ENCODE measurements around the gene CDH13. TPM values are rescaled to one million over a fixed set of nuclear protein-coding genes. Genes with fewer than 3 reads are reported as not detected.

The CDH13 gene
- total and polyA plus RNA-seq, 2 experiments from 2014 or later: 1.2 to 1.5 TPM

- H3K9me2 ChIP-seq (replicated peaks; ENCODE audit: insufficient read depth): no peaks in the 10 kb centered on the region
- H3K4me2 ChIP-seq: no peak overlapping the region
- H3K79me2 ChIP-seq: no peaks in the 10 kb centered on the region
- TF ChIP-seq EZH2 (IDR thresholded peaks at IDR 0.05; ENCODE audit: borderline replicate concordance) (no peak), CTCF (IDR thresholded peaks at IDR 0.05; ENCODE audit: poor library complexity) (no peak)
- H3K27me3 ChIP-seq: no peaks in the 10 kb centered on the region
- H3K4me1 ChIP-seq (ENCODE audit: insufficient read depth): no peaks in the 10 kb centered on the region
- no peak overlapping the region for H3K27ac ChIP-seq
- H3K36me3 ChIP-seq (replicated peaks; ENCODE audit: insufficient read depth, low read depth): no peaks in the 10 kb centered on the region
- no peak overlapping the region for H3K4me3 ChIP-seq
- no peaks in the 10 kb centered on the region for H4K20me1 ChIP-seq (ENCODE audit: insufficient read depth, poor library complexity, severe bottlenecking)
- H3K9me3 ChIP-seq (ENCODE audit: low read depth): no peaks in the 10 kb centered on the region
- WGBS (ENCODE audit: low lambda C conversion rate, missing lambda C conversion rate): 82% methylated on average over 14 of the region's 14 CpGs
- H2AFZ ChIP-seq: no peak overlapping the region
- no peak for DNase-seq (ENCODE audit: low spot score)
Observed at GRCh38 chr16:83715217-83715920, 1088.6 kb downstream of the CDH13 start.

- TF ChIP-seq EZH2phosphoT487 (IDR thresholded peaks at IDR 0.05; ENCODE audit: low read depth, severe bottlenecking, unreplicated experiment) (no peak), CTCF (IDR thresholded peaks at IDR 0.05; ENCODE audit: poor library complexity) (no peak), EZH2 (IDR thresholded peaks at IDR 0.05; ENCODE audit: borderline replicate concordance) (no peak)
- Histone ChIP-seq H3K9me2 (replicated peaks; ENCODE audit: insufficient read depth) (no peaks in the 10 kb centered on the region), H3K4me2 (no peak overlapping the region), H3K4me3 (no peak overlapping the region), H3K9me3 (ENCODE audit: low read depth) (no peaks in the 10 kb centered on the region), H3K27me3 (no peaks in the 10 kb centered on the region), H4K20me1 (ENCODE audit: insufficient read depth, poor library complexity, severe bottlenecking) (no peaks in the 10 kb centered on the region), H3K4me1 (ENCODE audit: insufficient read depth) (no peaks in the 10 kb centered on the region), H3K27ac (no peak overlapping the region), H3K36me3 (replicated peaks; ENCODE audit: insufficient read depth, low read depth) (no peaks in the 10 kb centered on the region), H2AFZ (no peak overlapping the region), H3K79me2 (no peaks in the 10 kb centered on the region)
- WGBS (ENCODE audit: low lambda C conversion rate, missing lambda C conversion rate): 85% methylated on average over 7 of the region's 7 CpGs
- no peak for DNase-seq (ENCODE audit: low spot score)
Observed at GRCh38 chr16:83717308-83717707, 1090.5 kb downstream of the CDH13 start.

GRCh38 chr16:83717814-83718213 is 1091.0 kb downstream of the CDH13 start:
- TF ChIP-seq EZH2 (IDR thresholded peaks at IDR 0.05; ENCODE audit: borderline replicate concordance) (no peak), CTCF (IDR thresholded peaks at IDR 0.05; ENCODE audit: poor library complexity) (no peak), EZH2phosphoT487 (IDR thresholded peaks at IDR 0.05; ENCODE audit: low read depth, severe bottlenecking, unreplicated experiment) (no peak)
- Histone ChIP-seq H3K4me3 (no peak overlapping the region), H3K27ac (no peak overlapping the region), H2AFZ (no peak overlapping the region), H3K27me3 (no peaks in the 10 kb centered on the region), H3K79me2 (no peaks in the 10 kb centered on the region), H4K20me1 (ENCODE audit: insufficient read depth, poor library complexity, severe bottlenecking) (no peaks in the 10 kb centered on the region), H3K9me3 (ENCODE audit: low read depth) (no peaks in the 10 kb centered on the region), H3K4me1 (ENCODE audit: insufficient read depth) (no peaks in the 10 kb centered on the region), H3K36me3 (replicated peaks; ENCODE audit: insufficient read depth, low read depth) (no peaks in the 10 kb centered on the region), H3K9me2 (replicated peaks; ENCODE audit: insufficient read depth) (no peaks in the 10 kb centered on the region), H3K4me2 (no peak overlapping the region)
- WGBS (ENCODE audit: low lambda C conversion rate, missing lambda C conversion rate): 84% methylated on average over 4 of the region's 4 CpGs
- DNase-seq (ENCODE audit: low spot score): no peak

All from hepatocyte (in vitro differentiated cells).